Measurements from ENCODE around the gene SSH3. TPM values are rescaled to one million over a fixed set of nuclear protein-coding genes. Genes with fewer than 3 reads are reported as not detected.

SSH3 gene
- total RNA-seq, 1 experiment from 2014 or later: 73.0 TPM

DNA sequence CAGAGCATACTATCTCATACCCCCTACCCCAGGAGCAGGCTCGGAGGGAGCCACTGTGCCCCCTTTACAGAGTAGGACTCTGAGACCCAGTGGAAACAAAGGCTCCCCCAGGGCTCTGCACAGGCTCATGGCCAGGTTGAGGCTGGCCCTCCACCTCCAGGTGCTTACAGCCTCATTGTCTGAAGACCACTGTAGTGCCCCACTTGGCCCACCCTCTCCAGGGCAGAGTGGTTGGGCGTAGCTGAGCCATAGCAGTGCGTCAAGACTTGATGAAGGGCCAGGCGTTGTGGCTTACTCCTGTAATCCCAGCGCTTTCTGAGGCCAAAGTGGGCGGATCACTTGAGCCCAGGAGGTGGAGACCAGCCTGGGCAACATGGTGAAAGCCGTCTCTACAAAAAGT, 12.5 kb upstream of the SSH3 start:
- Mint-ChIP-seq H3K27ac (ENCODE audit: unreplicated experiment) (no peak overlapping the region), H3K4me1 (ENCODE audit: low read depth, unreplicated experiment) (peaks cover 25% of the 10 kb centered on the region), H3K27me3 (ENCODE audit: unreplicated experiment) (no peaks in the 10 kb centered on the region), H3K4me3 (ENCODE audit: low read depth, unreplicated experiment) (no peak overlapping the region), H3K9me3 (ENCODE audit: low read depth, unreplicated experiment) (no peaks in the 10 kb centered on the region), H3K36me3 (ENCODE audit: insufficient read depth, unreplicated experiment) (peaks cover 59% of the 10 kb centered on the region)
- no peak for DNase-seq
- TF ChIP-seq, protein P1, sequence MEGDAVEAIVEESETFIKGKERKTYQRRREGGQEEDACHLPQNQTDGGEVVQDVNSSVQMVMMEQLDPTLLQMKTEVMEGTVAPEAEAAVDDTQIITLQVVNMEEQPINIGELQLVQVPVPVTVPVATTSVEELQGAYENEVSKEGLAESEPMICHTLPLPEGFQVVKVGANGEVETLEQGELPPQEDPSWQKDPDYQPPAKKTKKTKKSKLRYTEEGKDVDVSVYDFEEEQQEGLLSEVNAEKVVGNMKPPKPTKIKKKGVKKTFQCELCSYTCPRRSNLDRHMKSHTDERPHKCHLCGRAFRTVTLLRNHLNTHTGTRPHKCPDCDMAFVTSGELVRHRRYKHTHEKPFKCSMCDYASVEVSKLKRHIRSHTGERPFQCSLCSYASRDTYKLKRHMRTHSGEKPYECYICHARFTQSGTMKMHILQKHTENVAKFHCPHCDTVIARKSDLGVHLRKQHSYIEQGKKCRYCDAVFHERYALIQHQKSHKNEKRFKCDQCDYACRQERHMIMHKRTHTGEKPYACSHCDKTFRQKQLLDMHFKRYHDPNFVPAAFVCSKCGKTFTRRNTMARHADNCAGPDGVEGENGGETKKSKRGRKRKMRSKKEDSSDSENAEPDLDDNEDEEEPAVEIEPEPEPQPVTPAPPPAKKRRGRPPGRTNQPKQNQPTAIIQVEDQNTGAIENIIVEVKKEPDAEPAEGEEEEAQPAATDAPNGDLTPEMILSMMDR (IDR thresholded peaks at IDR 0.05; ENCODE audit: unreplicated experiment): no peak
- intact Hi-C loops (cut with micrococcal nuclease; ENCODE audit: unreplicated experiment): no loop called here
- CTCF ChIA-PET: no interaction called here
- no TSS peak for BruUV-seq (replicated peaks)

DNA sequence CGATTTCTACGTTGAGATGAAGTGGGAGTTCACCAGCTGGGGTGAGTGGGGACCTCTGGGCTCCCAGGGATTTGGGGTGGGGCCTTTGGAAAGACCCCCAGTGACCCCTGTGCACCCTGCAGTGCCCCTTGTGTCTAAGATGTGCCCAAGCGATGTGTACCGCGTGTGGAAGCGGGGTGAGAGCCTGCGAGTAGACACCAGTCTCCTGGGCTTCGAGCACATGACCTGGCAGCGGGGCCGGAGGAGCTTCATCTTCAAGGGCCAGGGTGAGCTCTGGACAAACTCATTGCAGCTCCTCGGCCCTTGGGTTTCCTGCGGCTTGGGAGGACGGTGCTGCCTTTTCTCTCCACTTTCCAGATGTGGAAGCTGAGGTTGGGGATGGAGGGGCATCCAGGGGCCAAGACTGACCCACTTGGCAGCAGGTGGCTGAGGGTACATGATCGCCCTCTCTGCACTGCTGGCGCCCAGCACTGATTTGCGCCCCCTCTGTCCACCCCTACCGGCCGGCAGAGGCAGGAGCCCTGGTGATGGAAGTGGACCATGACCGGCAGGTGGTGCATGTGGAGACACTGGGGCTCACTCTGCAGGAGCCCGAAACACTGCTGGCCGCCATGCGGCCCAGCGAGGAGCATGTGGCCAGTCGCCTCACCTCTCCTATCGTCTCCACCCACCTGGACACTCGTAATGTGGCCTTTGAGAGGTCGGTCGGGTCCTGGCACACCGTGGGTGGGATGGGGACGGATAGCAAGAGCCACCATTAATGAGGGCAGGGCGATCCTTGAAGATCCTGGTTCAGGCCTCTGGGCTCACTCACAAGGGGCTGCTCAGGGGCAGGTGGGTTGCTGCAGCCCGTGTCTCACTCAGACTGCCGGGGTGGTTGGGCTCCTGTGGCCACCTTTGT, 11.6 kb upstream of the SSH3 start:
- H3K4me3 Mint-ChIP-seq (ENCODE audit: low read depth, unreplicated experiment): no peak overlapping the region
- CTCF ChIA-PET: interaction anchor here (0.5 to 1.8 kb wide), 5 partner anchors 11 to 66 kb away, joined by 3 to 7 read pairs (median 6); partner anchors contain the start of gene SSH3
- TF ChIP-seq, protein P1 (IDR thresholded peaks at IDR 0.05; ENCODE audit: unreplicated experiment): no peak
- H3K36me3 Mint-ChIP-seq (ENCODE audit: insufficient read depth, unreplicated experiment): peaks cover 61% of the 10 kb centered on the region
- intact Hi-C loops (cut with micrococcal nuclease; ENCODE audit: unreplicated experiment): no loop called here
- H3K4me1 Mint-ChIP-seq (ENCODE audit: low read depth, unreplicated experiment): peaks cover 25% of the 10 kb centered on the region
- no TSS peak for BruUV-seq (replicated peaks)
- peaks cover 3% of the 10 kb centered on the region for H3K9me3 Mint-ChIP-seq (ENCODE audit: low read depth, unreplicated experiment)
- no peak overlapping the region for H3K27ac Mint-ChIP-seq (ENCODE audit: unreplicated experiment)
- no peaks in the 10 kb centered on the region for H3K27me3 Mint-ChIP-seq (ENCODE audit: unreplicated experiment)
- DNase-seq: no peak

DNA sequence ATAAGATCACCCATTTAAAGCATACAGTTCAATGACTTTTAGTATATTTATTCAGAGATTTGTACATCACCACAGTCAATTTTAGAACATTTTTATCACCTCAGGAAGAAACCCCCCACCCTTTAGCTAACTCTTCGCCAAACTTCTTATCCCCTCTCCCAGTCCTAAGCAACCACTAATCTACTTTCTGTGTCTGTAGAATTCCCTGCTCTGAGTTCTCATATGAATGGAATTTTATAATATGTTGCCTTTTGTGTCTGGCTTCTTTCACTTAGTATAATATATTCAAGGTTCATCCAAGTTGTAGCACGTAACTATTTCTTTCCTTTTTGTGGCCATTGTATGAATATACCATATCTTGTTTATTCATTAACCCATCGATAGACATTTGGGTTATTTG, 10.7 kb upstream of the SSH3 start:
- no TSS peak for BruUV-seq (replicated peaks)
- TF ChIP-seq, protein P1 (IDR thresholded peaks at IDR 0.05; ENCODE audit: unreplicated experiment): no peak
- Mint-ChIP-seq H3K27me3 (ENCODE audit: unreplicated experiment) (no peaks in the 10 kb centered on the region), H3K4me3 (ENCODE audit: low read depth, unreplicated experiment) (no peak overlapping the region), H3K36me3 (ENCODE audit: insufficient read depth, unreplicated experiment) (peaks cover 60% of the 10 kb centered on the region), H3K9me3 (ENCODE audit: low read depth, unreplicated experiment) (peaks cover 6% of the 10 kb centered on the region), H3K4me1 (ENCODE audit: low read depth, unreplicated experiment) (peaks cover 16% of the 10 kb centered on the region), H3K27ac (ENCODE audit: unreplicated experiment) (no peak overlapping the region)
- no peak for DNase-seq
- intact Hi-C loops (cut with micrococcal nuclease; ENCODE audit: unreplicated experiment): no loop called here
- CTCF ChIA-PET: interaction anchor here (0.5 to 1.8 kb wide), 3 partner anchors 10 to 65 kb away, joined by 6 to 7 read pairs (median 6); partner anchors contain the start of gene SSH3

DNA sequence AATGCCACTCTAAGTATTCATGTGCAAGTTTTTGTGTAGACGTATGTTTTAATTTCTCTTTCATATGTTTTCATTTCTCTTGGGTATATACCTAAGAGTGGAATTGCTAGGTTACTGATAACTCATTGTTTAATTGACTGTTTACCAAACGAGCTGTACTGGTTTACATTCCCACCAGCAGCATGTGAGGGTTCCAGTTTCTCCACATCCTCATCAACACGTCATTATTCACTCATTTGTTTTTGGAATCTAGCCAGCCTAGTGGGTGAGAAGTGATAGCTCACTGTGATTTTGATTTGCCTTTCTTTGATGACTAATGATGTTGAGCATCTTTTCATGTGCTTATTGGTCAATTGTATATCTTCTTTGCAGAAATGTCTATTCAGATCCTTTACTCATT, 10.2 kb upstream of the SSH3 start:
- Mint-ChIP-seq H3K4me3 (ENCODE audit: low read depth, unreplicated experiment) (no peak overlapping the region), H3K27ac (ENCODE audit: unreplicated experiment) (no peak overlapping the region), H3K27me3 (ENCODE audit: unreplicated experiment) (no peaks in the 10 kb centered on the region), H3K4me1 (ENCODE audit: low read depth, unreplicated experiment) (peaks cover 11% of the 10 kb centered on the region), H3K36me3 (ENCODE audit: insufficient read depth, unreplicated experiment) (peaks cover 60% of the 10 kb centered on the region), H3K9me3 (ENCODE audit: low read depth, unreplicated experiment) (peaks cover 6% of the 10 kb centered on the region)
- CTCF ChIA-PET: interaction anchor here (0.7 to 1.8 kb wide), 3 partner anchors 10 to 24 kb away, joined by 3 to 6 read pairs (median 6); partner anchors contain the start of gene SSH3
- peak; percentile 47 for DNase-seq
- BruUV-seq (replicated peaks): no TSS peak
- TF ChIP-seq, protein P1 (IDR thresholded peaks at IDR 0.05; ENCODE audit: unreplicated experiment): no peak
- intact Hi-C loops (cut with micrococcal nuclease; ENCODE audit: unreplicated experiment): no loop called here
